ENCODE data around the gene LRRC25. TPM values are rescaled to one million over a fixed set of nuclear protein-coding genes. Genes with fewer than 3 reads are reported as not detected.

LRRC25 gene
- total and polyA plus RNA-seq, 7 donors = 2.2 to 13.3 (median 8.4) TPM

DNA sequence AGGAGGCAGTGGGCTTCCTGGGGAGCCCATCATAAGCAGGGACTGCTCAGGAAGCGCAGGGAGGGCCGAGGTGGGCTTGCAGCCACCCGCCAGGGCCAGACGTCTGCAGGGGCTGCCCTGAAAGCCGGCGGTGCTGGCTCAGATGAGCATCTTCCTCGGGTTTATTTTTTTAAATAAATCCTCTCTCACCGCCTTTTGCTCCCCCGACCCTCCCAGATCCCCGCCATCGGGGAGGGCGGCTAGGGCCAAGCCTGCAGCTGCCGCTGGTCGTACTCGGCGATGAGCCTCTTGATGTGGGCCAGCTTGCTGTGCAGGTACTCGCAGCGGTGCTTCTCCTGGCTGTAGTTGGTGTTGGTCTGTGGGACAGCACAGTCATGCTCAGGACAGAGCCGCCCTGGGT is 47.1 kb upstream of the LRRC25 start:
- intact Hi-C loops (cut with DNase I) = no loop called here
- peaks cover 0 to 2% (median 0%) of the 10 kb centered on the region in 3 donors for H3K27me3 ChIP-seq
- H3K4me3 ChIP-seq = no peak overlapping the region
- H3K4me1 ChIP-seq = no peaks in the 10 kb centered on the region
- no peak overlapping the region for H3K27ac ChIP-seq
- DNase-seq = no peak
- WGBS, 2 donors = 94 to 96% methylated on average over 19 of the region's 19 CpGs
- no peak for TF ChIP-seq POLR2A (IDR thresholded peaks at IDR 0.05)
- no peak for TF ChIP-seq EP300 (IDR thresholded peaks at IDR 0.05)
- TF ChIP-seq, protein P1, sequence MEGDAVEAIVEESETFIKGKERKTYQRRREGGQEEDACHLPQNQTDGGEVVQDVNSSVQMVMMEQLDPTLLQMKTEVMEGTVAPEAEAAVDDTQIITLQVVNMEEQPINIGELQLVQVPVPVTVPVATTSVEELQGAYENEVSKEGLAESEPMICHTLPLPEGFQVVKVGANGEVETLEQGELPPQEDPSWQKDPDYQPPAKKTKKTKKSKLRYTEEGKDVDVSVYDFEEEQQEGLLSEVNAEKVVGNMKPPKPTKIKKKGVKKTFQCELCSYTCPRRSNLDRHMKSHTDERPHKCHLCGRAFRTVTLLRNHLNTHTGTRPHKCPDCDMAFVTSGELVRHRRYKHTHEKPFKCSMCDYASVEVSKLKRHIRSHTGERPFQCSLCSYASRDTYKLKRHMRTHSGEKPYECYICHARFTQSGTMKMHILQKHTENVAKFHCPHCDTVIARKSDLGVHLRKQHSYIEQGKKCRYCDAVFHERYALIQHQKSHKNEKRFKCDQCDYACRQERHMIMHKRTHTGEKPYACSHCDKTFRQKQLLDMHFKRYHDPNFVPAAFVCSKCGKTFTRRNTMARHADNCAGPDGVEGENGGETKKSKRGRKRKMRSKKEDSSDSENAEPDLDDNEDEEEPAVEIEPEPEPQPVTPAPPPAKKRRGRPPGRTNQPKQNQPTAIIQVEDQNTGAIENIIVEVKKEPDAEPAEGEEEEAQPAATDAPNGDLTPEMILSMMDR (IDR thresholded peaks at IDR 0.05) = no peak
- TF ChIP-seq POLR2AphosphoS5 (IDR thresholded peaks at IDR 0.05) = no peak
- peaks cover 16 to 66% (median 49%) of the 10 kb centered on the region in 4 donors for H3K36me3 ChIP-seq
- no peaks in the 10 kb centered on the region for H3K9me3 ChIP-seq

DNA sequence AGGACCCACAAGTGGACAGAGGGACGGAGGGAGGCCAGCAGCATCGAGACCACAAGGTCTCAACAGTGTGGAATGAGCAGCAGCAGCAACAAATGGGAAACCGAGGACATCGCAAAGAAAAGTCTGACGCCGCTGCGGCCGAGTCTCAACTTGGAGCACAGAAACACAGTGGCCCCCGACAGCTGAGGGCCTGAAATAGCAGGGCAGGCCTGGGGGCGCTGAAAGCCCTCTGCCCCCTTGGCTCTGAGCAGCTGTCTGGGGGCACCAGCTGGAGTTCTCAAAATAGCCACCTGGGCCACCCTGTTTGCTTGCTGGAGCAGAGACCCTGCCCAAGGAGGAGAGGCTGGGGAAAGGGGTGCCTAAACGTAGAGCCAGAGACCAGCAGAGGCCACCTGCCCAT is 46.4 kb upstream of the LRRC25 start:
- intact Hi-C loops (cut with DNase I) = no loop called here

DNA sequence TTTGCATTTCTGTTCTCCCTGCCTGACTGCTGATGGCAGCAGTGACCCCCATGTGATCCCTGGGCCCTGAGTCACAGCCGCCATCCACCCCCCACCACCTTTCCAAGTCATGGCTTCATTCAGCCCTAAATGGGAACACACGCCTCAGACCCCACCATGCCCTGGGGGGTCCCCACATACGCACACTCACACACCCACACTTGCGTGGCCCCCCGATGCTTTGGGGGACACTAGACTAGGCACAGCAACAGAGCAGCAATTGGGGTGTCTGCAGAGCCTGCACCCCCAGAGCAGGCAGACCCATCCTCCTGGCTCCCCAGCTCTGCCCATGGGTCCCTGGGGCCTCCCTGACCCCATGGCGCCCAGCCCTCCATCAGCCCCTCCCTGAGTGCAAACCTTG is 46.0 kb upstream of the LRRC25 start:
- 97 to 98% methylated on average over 6 of the region's 6 CpGs for WGBS, 2 donors
- no peak for TF ChIP-seq POLR2AphosphoS5 (IDR thresholded peaks at IDR 0.05)
- Histone ChIP-seq H3K4me3 (no peak overlapping the region), H3K4me1 (peaks cover 0 to 9% (median 7%) of the 10 kb centered on the region in 4 donors), H3K27me3 (peaks cover 0 to 13% (median 7%) of the 10 kb centered on the region in 3 donors), H3K36me3 (peaks cover 16 to 55% (median 44%) of the 10 kb centered on the region in 4 donors), H3K9me3 (no peaks in the 10 kb centered on the region), H3K27ac (no peak overlapping the region)
- intact Hi-C loops (cut with DNase I) = no loop called here
- no peak for DNase-seq

More for the DNA sequence above, 46.4 kb upstream of the LRRC25 start:
- Histone ChIP-seq H3K4me1 (peaks cover 0 to 5% (median 3%) of the 10 kb centered on the region in 4 donors), H3K9me3 (no peaks in the 10 kb centered on the region), H3K4me3 (no peak overlapping the region), H3K27me3 (peaks cover 0 to 8% (median 3%) of the 10 kb centered on the region in 3 donors), H3K27ac (no peak overlapping the region), H3K36me3 (peaks cover 16 to 60% (median 45%) of the 10 kb centered on the region in 4 donors)
- DNase-seq = no peak
- TF ChIP-seq, protein P1 (IDR thresholded peaks at IDR 0.05) = no peak
- TF ChIP-seq POLR2A (IDR thresholded peaks at IDR 0.05) (no peak), EP300 (IDR thresholded peaks at IDR 0.05) (no peak), POLR2AphosphoS5 (IDR thresholded peaks at IDR 0.05) (no peak)
- WGBS, 2 donors = 93 to 94% methylated on average over 11 of the region's 11 CpGs

DNA sequence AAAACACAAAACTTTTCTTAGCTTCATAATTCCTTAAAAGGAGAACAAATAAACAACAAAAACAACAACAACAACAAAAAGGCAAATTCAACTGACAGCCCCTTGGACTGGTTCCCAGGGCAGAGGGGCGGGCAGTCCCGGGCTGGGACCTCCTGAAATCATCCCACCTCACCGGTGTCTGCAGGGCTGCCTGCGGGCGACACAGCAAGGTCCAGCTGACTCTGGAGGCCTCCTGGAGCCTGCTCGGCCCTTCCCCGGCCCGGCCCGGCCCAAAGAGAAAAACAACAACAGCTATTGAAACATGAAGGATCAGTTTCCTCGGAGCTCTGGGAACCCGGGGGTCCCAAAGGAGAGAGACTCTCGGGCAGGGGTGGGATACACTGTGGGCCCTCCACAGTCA is 45.5 kb upstream of the LRRC25 start:
- H3K4me3 ChIP-seq = no peak overlapping the region
- intact Hi-C loops (cut with DNase I) = no loop called here
- no peak for DNase-seq
- H3K9me3 ChIP-seq = no peaks in the 10 kb centered on the region
- no peak overlapping the region for H3K27ac ChIP-seq
- no peak for TF ChIP-seq POLR2A (IDR thresholded peaks at IDR 0.05)
- TF ChIP-seq POLR2AphosphoS5 (IDR thresholded peaks at IDR 0.05) = no peak
- TF ChIP-seq, protein P1 (IDR thresholded peaks at IDR 0.05) = no peak
- TF ChIP-seq EP300 (IDR thresholded peaks at IDR 0.05) = no peak
- WGBS, 2 donors = 94 to 95% methylated on average over 12 of the region's 12 CpGs
- peaks cover 16 to 51% (median 42%) of the 10 kb centered on the region in 4 donors for H3K36me3 ChIP-seq
- H3K27me3 ChIP-seq = peaks cover 0 to 17% (median 12%) of the 10 kb centered on the region in 3 donors
- H3K4me1 ChIP-seq = peaks cover 0 to 14% (median 12%) of the 10 kb centered on the region in 4 donors

DNA sequence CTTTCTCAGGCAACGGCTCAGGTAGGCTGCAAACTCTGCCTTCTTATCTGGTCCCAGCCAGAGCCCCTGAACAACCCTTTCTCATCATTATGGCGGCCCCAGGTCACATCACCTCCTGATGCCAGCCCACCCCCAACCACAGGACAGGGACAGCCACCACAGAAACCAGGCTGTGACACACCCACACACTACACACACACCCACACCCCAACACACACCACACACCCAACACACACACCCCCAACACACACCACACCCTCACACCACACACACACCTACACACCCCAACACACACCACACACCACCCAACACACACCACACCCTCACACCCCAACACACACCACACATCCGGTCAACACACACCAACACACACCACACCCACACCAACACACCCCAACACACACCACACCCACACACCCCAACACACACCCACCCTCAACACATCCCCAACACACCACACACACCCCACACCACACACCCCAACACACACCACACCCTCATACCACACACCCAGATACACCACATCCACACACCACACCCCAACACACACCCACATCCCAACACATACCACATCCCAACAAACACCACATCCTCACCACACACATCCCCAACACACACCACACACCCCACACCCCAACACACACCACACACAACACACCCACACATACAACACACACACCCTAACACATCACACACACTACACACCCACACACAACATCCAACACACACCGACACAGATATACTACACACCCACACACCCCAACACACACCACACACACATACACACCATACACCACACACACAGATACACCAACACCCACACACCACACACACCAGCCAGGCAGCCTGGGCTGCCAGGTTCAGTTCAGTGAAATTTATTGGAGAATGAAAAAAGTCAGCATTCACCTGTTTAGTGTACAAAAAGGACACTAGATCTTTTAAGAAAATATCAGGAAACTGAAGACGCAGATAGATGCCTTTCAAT is 44.7 kb upstream of the LRRC25 start:
- Histone ChIP-seq H3K4me1 (peaks cover 0 to 22% (median 20%) of the 10 kb centered on the region in 4 donors), H3K4me3 (no peak overlapping the region), H3K27ac (no peak overlapping the region), H3K36me3 (peaks cover 16 to 42% (median 39%) of the 10 kb centered on the region in 4 donors), H3K9me3 (no peaks in the 10 kb centered on the region), H3K27me3 (peaks cover 4 to 26% (median 20%) of the 10 kb centered on the region in 3 donors)
- WGBS, 2 donors = 64 to 75% methylated on average over 5 of the region's 5 CpGs
- TF ChIP-seq, protein P1 (IDR thresholded peaks at IDR 0.05) = no peak
- no peak for TF ChIP-seq POLR2A (IDR thresholded peaks at IDR 0.05)
- TF ChIP-seq EP300 (IDR thresholded peaks at IDR 0.05) = no peak
- TF ChIP-seq POLR2AphosphoS5 (IDR thresholded peaks at IDR 0.05) = no peak
- no peak for DNase-seq
- intact Hi-C loops (cut with DNase I) = no loop called here
